ENCODE results near the gene NUBP2. TPM values are rescaled to one million over a fixed set of nuclear protein-coding genes. Genes with fewer than 3 reads are reported as not detected.
A peak's percentile ranks its signal among the peaks of the same experiment; 100 is the strongest.

NUBP2 gene
- total RNA-seq, 2 donors from 2014 or later = 47.9 to 81.8 TPM

- ATAC-seq (no peak), DNase-seq (ENCODE audit: low spot score) (no peak)
- Mint-ChIP-seq H3K9me3 (no peaks in the 10 kb centered on the region), H3K27ac (no peak overlapping the region), H3K27me3 (no peaks in the 10 kb centered on the region), H3K36me3 (no peaks in the 10 kb centered on the region), H3K4me3 (no peak overlapping the region), H3K4me1 (ENCODE audit: low read depth in 2 of 2) (no peaks in the 10 kb centered on the region)
These were observed 34.8 kb upstream of the NUBP2 start for GRCh38 chr16:1747934-1748333.

- Mint-ChIP-seq H3K27me3 (no peaks in the 10 kb centered on the region), H3K4me3 (no peak overlapping the region), H3K9me3 (no peaks in the 10 kb centered on the region), H3K27ac (no peak overlapping the region), H3K36me3 (no peaks in the 10 kb centered on the region), H3K4me1 (ENCODE audit: low read depth in 2 of 2) (no peaks in the 10 kb centered on the region)
- ATAC-seq (peak; percentile 18 to 43), DNase-seq (ENCODE audit: low spot score) (no peak)
These were observed 33.3 kb upstream of the NUBP2 start for GRCh38 chr16:1749152-1750117.

- no peaks in the 10 kb centered on the region for H3K27me3 Mint-ChIP-seq
- DNase-seq (ENCODE audit: low spot score) = no peak
- H3K9me3 Mint-ChIP-seq = no peaks in the 10 kb centered on the region
- no peak overlapping the region for H3K27ac Mint-ChIP-seq
- H3K4me3 Mint-ChIP-seq = no peak overlapping the region
- H3K36me3 Mint-ChIP-seq = no peaks in the 10 kb centered on the region
- H3K4me1 Mint-ChIP-seq (ENCODE audit: low read depth in 2 of 2) = peaks cover 3 to 4% of the 10 kb centered on the region in 2 donors
- no peak for ATAC-seq
These were observed 30.8 kb upstream of the NUBP2 start for GRCh38 chr16:1751946-1752345.

GRCh38 chr16:1752853-1753252 is 29.9 kb upstream of the NUBP2 start:
- Mint-ChIP-seq H3K4me1 (ENCODE audit: low read depth in 2 of 2) (peaks cover 7 to 8% of the 10 kb centered on the region in 2 donors), H3K4me3 (no peak overlapping the region), H3K9me3 (no peaks in the 10 kb centered on the region), H3K36me3 (no peaks in the 10 kb centered on the region), H3K27me3 (no peaks in the 10 kb centered on the region), H3K27ac (no peak overlapping the region)
- no peak for ATAC-seq
- no peak for DNase-seq (ENCODE audit: low spot score)

DNA sequence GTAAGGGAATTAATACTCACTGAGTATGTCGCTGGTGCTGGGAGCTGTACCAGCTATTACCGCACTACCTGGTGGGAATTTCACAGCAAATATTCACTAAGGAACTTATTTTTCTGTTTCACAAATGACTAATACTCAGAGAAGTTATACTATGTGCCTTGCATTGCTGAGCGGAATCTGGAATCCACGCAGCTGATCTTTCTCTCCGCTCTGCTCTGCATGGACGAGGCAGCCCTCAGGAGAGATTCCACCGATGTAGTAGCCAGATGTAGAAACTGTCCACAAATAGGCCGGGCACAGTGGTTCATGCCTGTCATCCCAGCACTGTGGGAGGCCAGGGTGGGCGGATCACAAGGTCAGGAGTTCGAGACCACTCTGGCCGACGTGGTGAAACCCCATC is 28.6 kb upstream of the NUBP2 start:
- ATAC-seq (no peak), DNase-seq (ENCODE audit: low spot score) (no peak)
- no peaks in the 10 kb centered on the region for H3K27me3 Mint-ChIP-seq
- no peaks in the 10 kb centered on the region for H3K9me3 Mint-ChIP-seq
- H3K4me1 Mint-ChIP-seq (ENCODE audit: low read depth in 2 of 2) = peaks cover 8% of the 10 kb centered on the region in 2 donors
- no peak overlapping the region for H3K4me3 Mint-ChIP-seq
- H3K36me3 Mint-ChIP-seq = no peaks in the 10 kb centered on the region
- no peak overlapping the region for H3K27ac Mint-ChIP-seq

DNA sequence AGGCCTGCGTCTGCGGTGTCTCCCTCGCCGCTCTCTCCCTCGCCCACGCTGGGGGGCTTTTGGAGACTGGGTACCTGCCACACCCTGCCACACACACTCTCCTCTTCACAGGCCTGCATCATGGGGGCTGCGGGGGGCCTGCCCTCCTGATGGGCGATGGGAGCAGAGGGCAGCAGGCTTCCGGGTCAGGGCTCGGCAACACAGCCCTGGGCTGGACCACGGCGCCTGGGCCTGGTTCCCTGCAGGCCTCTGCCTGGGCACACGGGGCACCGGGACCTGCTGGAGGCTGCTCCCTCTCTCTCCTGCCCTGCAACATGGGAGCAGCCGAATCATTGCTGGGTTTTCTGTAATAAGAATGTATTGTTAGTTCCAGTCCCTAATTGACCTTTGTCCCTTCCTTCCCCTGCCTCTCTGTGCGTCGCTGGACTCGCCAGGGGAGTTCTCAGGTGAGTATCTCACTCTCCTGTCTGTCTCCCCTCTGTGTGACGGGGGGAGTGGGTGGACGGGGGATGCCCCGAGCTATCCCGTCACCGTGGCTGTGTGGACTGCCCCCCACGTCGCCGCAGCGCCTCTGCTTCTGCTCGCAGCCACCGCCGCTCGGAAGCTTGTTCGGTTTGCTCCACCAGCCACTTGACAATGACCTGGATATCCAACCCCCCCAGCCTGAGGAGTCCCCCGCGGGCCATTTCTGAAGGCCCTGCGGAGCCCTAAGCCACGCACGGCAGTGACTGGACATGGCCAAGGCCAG is 24.9 kb upstream of the NUBP2 start:
- no peak for ATAC-seq
- peaks cover 8 to 11% of the 10 kb centered on the region in 2 donors for H3K4me1 Mint-ChIP-seq (ENCODE audit: low read depth in 2 of 2)
- no peak for DNase-seq (ENCODE audit: low spot score)
- H3K9me3 Mint-ChIP-seq = no peaks in the 10 kb centered on the region
- H3K27me3 Mint-ChIP-seq = no peaks in the 10 kb centered on the region
- no peak overlapping the region for H3K4me3 Mint-ChIP-seq
- no peak overlapping the region for H3K27ac Mint-ChIP-seq
- H3K36me3 Mint-ChIP-seq = no peaks in the 10 kb centered on the region

GRCh38 chr16:1758923-1759322 is 23.8 kb upstream of the NUBP2 start:
- Mint-ChIP-seq H3K36me3 (no peaks in the 10 kb centered on the region), H3K4me1 (ENCODE audit: low read depth in 2 of 2) (peaks cover 8 to 11% of the 10 kb centered on the region in 2 donors), H3K27me3 (no peaks in the 10 kb centered on the region), H3K4me3 (no peak overlapping the region), H3K27ac (no peak overlapping the region), H3K9me3 (no peaks in the 10 kb centered on the region)
- ATAC-seq (no peak), DNase-seq (ENCODE audit: low spot score) (no peak)

DNA sequence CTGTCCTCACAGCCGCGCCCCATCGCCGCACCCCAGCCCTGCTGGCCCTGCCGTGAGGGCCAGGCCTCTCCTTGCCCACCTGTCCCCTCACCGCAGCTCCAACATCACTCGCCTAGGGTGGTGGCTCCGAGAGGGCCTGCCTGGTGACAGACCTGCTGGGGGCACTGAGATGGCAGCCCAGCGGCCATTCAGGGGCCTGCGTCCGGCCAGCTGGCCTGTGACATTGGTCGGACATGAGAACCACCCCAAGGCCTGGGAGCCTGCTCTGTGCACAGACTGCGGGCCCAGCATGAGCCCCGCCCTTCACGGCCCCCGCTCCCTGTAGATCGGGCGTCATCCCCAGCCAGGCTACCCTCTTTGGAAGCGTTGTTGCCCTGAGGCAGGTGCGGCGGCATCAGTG is 23.2 kb upstream of the NUBP2 start:
- ATAC-seq = no peak
- Mint-ChIP-seq H3K27ac (no peak overlapping the region), H3K9me3 (no peaks in the 10 kb centered on the region), H3K27me3 (no peaks in the 10 kb centered on the region), H3K36me3 (no peaks in the 10 kb centered on the region), H3K4me1 (ENCODE audit: low read depth in 2 of 2) (peaks cover 8 to 11% of the 10 kb centered on the region in 2 donors), H3K4me3 (no peak overlapping the region)
- no peak for DNase-seq (ENCODE audit: low spot score)

DNA sequence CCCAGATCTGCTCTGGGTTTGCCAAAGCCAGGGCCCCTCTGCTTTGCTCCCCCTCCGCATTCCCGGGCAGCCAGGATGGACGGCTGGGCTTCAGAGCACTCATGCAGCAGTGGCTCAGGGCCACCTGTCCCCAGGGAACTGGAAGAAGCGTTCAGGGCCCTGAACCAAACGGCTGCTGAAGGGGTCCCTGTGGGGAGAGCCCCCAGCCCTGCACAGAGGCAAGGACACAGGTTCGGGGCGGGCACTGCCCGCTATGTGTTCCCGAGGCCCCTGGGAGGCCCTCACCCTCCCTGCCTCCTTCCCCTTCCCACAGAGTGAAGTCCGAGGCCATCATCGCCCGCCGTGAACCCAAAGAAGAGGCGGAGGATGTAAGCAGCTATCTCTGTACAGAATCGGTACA is 21.8 kb upstream of the NUBP2 start:
- Mint-ChIP-seq H3K4me3 (no peak overlapping the region), H3K27ac (no peak overlapping the region), H3K9me3 (no peaks in the 10 kb centered on the region), H3K27me3 (no peaks in the 10 kb centered on the region), H3K36me3 (no peaks in the 10 kb centered on the region), H3K4me1 (ENCODE audit: low read depth in 2 of 2) (peaks cover 8 to 11% of the 10 kb centered on the region in 2 donors)
- no peak for ATAC-seq
- DNase-seq (ENCODE audit: low spot score) = no peak

- Mint-ChIP-seq H3K27me3 (no peaks in the 10 kb centered on the region), H3K27ac (no peak overlapping the region), H3K4me3 (no peak overlapping the region), H3K36me3 (no peaks in the 10 kb centered on the region), H3K4me1 (ENCODE audit: low read depth in 2 of 2) (peaks cover 5 to 9% of the 10 kb centered on the region in 2 donors), H3K9me3 (no peaks in the 10 kb centered on the region)
- DNase-seq (ENCODE audit: low spot score) (no peak), ATAC-seq (no peak)
These were observed 21.0 kb upstream of the NUBP2 start for GRCh38 chr16:1761751-1762150.

- ATAC-seq (no peak), DNase-seq (ENCODE audit: low spot score) (no peak)
- Mint-ChIP-seq H3K27ac (no peak overlapping the region), H3K36me3 (no peaks in the 10 kb centered on the region), H3K4me1 (ENCODE audit: low read depth in 2 of 2) (peaks cover 0 to 8% of the 10 kb centered on the region in 2 donors), H3K27me3 (no peaks in the 10 kb centered on the region), H3K9me3 (no peaks in the 10 kb centered on the region), H3K4me3 (no peak overlapping the region)
These were observed 20.4 kb upstream of the NUBP2 start for GRCh38 chr16:1762196-1762878.

DNA sequence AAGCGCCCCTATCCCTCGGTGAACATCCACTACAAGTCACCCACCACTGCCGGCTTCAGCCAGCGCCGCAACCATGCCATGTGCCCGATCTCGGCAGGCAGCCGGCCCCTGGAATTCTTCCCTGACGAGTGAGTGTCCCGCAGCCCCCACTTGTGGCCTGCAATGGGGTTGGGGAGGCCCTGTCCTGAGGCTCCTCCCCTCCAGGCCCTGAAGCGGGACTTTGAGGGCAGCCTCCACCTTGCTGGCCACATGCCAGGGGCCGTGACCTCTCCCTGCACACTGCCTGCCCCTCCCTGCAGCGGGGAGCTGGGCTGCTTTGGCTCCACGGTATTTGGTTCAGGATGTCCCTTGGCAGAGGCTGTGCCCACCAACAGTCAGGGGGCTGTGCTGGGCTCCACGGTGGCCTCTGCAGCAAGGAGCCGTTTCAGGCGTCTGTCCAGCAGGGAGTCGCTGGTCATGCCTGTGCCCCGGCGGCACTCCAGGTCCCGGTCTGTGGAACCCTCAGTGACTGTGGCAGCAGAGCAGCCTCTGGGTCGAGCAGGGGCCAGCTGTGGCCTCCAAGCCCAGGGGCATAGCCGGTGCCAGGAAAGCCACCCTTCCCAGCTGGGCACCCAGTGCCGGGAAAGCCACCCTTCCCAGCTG is 19.8 kb upstream of the NUBP2 start:
- Mint-ChIP-seq H3K4me3 (no peak overlapping the region), H3K36me3 (no peaks in the 10 kb centered on the region), H3K27ac (no peak overlapping the region), H3K9me3 (no peaks in the 10 kb centered on the region), H3K27me3 (no peaks in the 10 kb centered on the region), H3K4me1 (ENCODE audit: low read depth in 2 of 2) (peaks cover 0 to 5% of the 10 kb centered on the region in 2 donors)
- ATAC-seq (no peak), DNase-seq (ENCODE audit: low spot score) (no peak)

Measured in natural killer cell treated with Interleukin-12 subunit alpha and Interleukin-12 subunit beta and Interleukin-15 and Interleukin-18, amount 100 ng/mL, for 72 hours (primary cell).